Measurements from ENCODE around the gene HSFX1. TPM values are rescaled to one million over a fixed set of nuclear protein-coding genes. Genes with fewer than 3 reads are reported as not detected.
"Not testable (repeated sequence)": the region's sequence is repeated elsewhere in the genome, so short reads cannot be mapped to it uniquely, and the experiment has no call there.

Gene HSFX1, protein sequence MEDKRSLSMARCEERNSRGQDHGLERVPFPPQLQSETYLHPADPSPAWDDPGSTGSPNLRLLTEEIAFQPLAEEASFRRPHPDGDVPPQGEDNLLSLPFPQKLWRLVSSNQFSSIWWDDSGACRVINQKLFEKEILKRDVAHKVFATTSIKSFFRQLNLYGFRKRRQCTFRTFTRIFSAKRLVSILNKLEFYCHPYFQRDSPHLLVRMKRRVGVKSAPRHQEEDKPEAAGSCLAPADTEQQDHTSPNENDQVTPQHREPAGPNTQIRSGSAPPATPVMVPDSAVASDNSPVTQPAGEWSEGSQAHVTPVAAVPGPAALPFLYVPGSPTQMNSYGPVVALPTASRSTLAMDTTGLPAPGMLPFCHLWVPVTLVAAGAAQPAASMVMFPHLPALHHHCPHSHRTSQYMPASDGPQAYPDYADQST
- total RNA-seq = 0.79 TPM

- DNase-seq = not testable (repeated sequence)
These were observed at the start of gene HSFX1 for GRCh38 chrX:149773768-149774167. HSFX1 (plus strand) TSS chrX:149774068; CDS start chrX:149774682, 614 bp downstream.

- not testable (repeated sequence) for DNase-seq
These were observed 46.6 kb upstream of the HSFX1 start for GRCh38 chrX:149727308-149727707.

DNA sequence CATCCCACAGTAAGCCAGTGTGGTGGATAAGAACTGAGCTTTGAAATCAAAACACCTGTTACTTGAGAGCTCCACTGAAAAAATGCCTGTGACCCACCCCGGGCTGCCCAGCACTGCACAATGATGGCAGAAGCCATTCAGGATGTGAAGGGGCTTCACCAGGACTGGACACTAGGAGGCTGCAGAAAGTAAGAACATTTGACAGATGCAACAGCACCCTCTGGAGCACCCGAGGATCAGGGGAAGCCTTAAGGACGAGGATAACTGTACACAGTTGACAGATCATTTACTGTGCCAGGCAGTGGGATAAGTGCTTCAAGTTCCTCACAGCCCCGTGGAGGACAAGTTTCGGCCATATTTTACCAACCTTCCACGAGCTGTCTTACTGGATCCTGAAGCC, 31.6 kb upstream of the HSFX1 start:
- DNase-seq = not testable (repeated sequence)

- not testable (repeated sequence) for DNase-seq
These were observed 27.4 kb upstream of the HSFX1 start for GRCh38 chrX:149746390-149747007.

DNA sequence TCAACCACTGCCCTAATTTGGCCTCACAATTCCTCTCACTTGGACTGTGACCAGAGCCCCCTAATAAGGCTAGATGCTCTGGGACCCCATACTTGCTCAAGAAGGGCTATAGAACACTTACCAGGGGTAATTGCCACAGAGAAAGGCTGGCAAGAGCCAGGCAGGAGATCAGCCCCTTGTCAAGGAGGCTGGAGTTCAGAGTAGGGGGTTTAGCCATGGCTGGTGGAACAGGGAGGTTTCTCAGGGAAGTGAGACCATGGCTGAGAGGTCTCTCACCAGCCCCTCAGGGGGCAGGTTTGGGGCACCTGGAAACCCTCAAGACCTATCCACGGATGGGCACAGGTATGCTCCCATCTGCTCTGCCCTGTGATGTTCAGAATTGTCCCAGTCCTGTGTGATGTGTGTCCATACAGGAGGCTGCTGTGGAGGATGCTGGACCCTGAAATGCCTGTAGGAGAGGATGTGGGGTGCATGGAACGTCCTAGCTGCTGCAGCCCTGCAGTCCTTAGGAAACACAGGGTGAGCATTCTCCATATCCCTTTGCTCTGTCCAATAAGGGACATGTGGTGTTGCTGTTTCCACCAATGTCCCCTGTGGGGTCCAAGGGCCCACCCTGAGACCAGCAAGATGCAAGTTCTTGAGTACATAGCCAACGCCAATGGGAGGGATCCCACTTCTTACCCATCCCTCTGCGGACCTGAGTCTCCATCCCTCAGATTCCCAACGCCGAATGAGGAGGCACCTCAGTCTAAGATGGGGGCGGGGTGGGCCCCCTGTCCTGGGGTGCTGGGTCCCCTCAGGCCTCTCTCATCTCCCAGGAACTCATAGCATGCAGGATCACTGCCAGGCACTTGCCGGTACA, 16.4 kb upstream of the HSFX1 start:
- no peak for DNase-seq

GRCh38 chrX:149758068-149758714, 15.7 kb upstream of the HSFX1 start:
- DNase-seq = no peak

GRCh38 chrX:149758715-149759078, 15.2 kb upstream of the HSFX1 start:
- not testable (repeated sequence) for DNase-seq

DNA sequence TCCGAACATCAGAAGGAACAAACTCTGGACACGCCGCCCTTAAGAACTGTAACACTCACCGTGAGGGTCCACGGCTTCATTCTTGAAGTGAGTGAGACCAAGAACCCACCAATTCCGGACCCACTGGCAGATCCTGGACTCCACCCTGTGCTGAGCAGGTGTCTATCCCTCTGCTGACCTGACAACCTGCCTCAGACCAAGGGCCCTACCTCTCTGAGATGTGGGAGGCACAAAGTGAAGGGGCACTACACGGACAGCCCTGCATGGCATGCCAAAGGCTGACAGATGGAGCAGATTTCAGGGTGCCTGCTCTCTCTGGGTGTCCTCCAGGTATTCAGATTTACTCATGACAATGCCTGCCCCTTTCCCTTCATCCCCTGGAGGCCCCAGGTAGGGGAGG, 14.0 kb upstream of the HSFX1 start:
- no peak for DNase-seq

DNA sequence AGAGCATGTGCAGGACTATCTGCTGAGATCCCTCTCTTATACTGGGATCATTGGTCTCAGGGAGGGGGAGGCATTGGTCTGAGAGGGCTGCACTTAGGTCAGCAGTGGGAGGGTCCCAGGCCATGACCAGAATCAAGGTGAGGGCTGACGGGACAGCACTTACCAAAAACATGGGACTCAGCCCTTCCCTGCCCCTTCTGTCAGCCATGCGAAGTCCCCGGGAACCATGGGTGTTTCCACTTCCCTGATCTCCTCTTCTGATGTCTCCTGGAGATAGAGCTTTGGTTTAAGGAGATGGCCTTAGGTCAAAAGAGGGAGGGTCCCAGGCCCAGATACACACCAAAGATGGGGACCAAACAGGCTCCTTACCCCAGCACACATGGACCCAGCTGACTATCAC, 12.9 kb upstream of the HSFX1 start:
- no peak for DNase-seq

GRCh38 chrX:149761858-149762674, 11.8 kb upstream of the HSFX1 start:
- not testable (repeated sequence) for DNase-seq

DNA sequence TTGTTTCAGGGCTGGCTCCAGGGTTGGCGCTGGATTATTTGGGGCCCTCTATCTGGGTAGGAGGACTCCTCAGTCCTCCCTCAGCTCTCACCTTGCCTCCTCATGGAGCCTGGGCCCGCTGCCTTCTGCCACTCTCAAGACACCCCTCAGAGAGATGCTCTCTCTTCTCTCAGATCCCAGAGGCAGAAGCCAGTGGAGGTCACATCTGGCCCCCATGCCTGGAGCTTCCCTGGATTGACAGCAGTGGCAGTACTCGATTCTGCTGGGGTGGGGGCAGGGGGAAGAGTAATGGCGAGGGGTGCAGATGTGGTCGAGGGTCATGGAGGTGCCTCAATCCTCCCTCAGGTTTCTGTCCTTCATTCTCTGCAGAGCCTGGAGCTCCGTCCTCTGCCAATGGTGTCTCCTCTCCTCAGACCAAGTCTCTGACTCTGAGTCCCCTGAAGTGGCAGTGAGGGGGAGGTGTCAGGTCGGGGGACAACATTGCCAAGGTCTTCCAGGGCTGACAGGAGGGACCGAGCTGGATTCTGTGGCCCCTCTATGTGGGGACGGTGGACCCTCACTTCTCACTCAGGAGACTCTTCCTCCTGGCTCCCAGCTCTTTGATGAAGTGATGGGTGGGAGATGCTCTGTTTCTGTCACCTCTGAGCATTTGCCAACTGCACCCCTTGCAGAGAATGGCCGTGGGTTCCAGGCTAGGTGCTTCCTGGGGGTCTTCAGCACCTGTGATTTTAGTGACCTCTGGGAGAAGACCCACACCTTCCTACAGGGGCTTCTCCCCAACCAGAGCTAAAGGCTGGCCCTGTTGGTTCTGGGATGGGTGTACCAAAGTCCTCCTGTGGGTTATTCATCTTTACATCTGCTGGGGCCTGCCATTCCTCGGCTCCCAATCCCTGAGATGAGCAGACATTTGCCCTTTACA, 10.9 kb upstream of the HSFX1 start:
- no peak for DNase-seq

- not testable (repeated sequence) for DNase-seq
These were observed 3.5 kb upstream of the HSFX1 start for GRCh38 chrX:149770344-149770743.

GRCh38 chrX:149773026-149773425, 842 bp upstream of the HSFX1 start:
- DNase-seq = not testable (repeated sequence)

- not testable (repeated sequence) for DNase-seq
These were observed 4.1 kb downstream of the HSFX1 start for GRCh38 chrX:149777999-149778398.

DNA sequence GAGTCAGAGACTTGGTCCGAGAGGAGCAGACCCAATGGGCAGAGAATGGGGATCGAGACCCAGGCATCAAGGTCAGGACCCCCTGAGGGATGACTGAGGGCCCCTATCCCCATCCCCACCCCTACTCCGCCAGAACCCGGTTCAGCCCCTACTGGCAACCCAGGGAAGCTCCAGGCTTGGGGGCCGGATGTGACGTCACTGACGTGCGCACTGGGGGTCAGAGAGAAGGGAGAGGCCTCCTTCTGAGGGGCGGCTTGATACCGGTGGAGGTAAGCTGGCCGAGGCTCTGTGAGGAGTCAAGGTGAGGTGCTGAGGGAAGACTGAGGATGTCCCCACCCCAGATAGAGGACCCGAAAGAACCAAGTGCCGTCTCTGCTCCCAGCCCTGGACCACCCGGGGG, 7.9 kb downstream of the HSFX1 start, which contains the start of gene MAGEA9:
Gene MAGEA9, plus strand, starts transcription at position 204 of the 400 bp plus-strand sequence. CDS start 4,281 bp downstream, outside the sequence.
- DNase-seq = not testable (repeated sequence)

DNA sequence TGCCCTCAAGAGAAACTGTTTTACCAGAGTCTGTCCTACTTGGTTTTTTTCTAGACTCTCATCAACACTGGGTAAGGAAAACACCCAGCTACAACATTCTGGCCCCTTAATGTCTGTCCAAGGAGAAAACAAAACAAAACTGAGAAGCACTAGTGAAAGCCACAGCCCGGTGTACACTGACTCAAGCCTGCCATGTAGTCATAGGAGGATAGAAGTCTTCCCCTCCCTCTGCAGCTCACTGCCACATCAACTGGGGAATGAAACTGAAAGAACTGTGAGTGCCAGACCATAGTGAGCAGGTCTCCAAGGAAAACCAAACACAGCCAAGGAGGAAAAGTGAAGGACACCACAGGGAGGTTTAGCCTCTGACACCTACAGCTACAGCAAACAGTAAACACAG, 21.7 kb downstream of the HSFX1 start:
- DNase-seq = not testable (repeated sequence)

GRCh38 chrX:149799095-149799714, 25.3 kb downstream of the HSFX1 start:
- no peak for DNase-seq

- DNase-seq = no peak
These were observed 26.1 kb downstream of the HSFX1 start for GRCh38 chrX:149799938-149800337.

- DNase-seq = no peak
These were observed 29.7 kb downstream of the HSFX1 start for GRCh38 chrX:149803458-149804062.

Data from skin of body (tissue), 2 donors.